Astrocyte of the spinal cord (primary cell): ENCODE measurements around the gene GLUD1.
A peak's percentile ranks its signal among the peaks of the same experiment; 100 is the strongest.
"Not testable (repeated sequence)": the region's sequence is repeated elsewhere in the genome, so short reads cannot be mapped to it uniquely, and the experiment has no call there.

Source experiments
- DNase-seq: peaks from one replicate; pipeline ENCODE4 v3.0.0; 2011; ENCODE audit warnings: low read depth, low spot score
- H3K4me3 ChIP-seq: 2 replicates; pipeline ENCODE4 v1.5.1; 2011; ENCODE audit warnings: low read depth, mild to moderate bottlenecking, low read length, moderate library complexity
- in situ Hi-C: cut with HindIII; loops from 2 replicates; pipeline ENCODE4 v1.10.0; 2017; ENCODE audit warnings: low sequenced_read_pairs
- TF ChIP-seq, protein P1 (sequence below): IDR thresholded peaks from 2 replicates; pipeline ENCODE4 v1.5.1; 2012; ENCODE audit warnings: low read depth, mild to moderate bottlenecking, low read length, inconsistent platforms

The GLUD1 gene

DNA sequence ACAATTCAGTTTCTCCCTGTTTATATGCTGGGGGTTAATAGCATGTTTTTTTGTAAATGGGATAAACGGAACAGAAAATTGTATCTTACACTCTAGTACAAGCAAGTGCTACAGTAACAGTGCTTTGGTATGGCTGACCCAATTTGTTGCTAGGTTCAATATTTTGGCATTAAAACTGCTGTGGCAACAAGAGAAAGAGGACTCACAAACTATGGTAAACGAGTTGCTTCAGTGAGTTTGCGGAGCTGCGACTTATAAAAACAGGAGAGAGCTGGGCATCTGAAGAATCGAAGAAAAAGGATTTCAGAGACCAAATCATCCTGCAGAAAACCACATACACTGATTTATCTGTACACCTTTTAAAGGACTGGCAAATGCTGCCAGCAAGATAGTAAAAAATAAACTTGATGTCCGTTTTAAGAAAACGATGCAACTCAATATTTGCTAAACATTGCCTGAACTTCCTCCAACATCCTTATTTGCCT is 2.2 kb downstream of the GLUD1 start:
- peak; percentile 67 for DNase-seq
- in situ Hi-C loops: no loop called here
- TF ChIP-seq, protein P1, sequence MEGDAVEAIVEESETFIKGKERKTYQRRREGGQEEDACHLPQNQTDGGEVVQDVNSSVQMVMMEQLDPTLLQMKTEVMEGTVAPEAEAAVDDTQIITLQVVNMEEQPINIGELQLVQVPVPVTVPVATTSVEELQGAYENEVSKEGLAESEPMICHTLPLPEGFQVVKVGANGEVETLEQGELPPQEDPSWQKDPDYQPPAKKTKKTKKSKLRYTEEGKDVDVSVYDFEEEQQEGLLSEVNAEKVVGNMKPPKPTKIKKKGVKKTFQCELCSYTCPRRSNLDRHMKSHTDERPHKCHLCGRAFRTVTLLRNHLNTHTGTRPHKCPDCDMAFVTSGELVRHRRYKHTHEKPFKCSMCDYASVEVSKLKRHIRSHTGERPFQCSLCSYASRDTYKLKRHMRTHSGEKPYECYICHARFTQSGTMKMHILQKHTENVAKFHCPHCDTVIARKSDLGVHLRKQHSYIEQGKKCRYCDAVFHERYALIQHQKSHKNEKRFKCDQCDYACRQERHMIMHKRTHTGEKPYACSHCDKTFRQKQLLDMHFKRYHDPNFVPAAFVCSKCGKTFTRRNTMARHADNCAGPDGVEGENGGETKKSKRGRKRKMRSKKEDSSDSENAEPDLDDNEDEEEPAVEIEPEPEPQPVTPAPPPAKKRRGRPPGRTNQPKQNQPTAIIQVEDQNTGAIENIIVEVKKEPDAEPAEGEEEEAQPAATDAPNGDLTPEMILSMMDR: no peak
- peak overlapping the region; percentile 81 for H3K4me3 ChIP-seq

DNA sequence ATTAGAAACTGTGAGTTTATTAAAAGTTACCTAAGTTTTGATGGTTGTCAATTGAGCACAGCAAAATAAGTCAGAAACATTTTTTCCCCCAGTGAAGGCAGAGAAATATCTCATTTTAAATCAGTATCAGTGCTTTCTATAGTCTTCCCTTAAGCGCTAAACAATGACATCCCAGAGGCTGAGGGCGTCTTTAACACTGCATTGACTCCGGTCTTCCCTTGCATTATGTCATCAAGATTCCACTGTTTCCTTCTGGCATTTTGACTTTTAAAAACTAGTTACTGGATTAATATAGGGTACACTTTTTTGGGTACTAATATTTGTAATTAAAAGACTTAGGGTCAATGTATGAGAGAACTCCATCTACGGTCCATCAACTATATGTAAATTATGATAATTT is 3.9 kb downstream of the GLUD1 start:
- H3K4me3 ChIP-seq: no peak overlapping the region
- TF ChIP-seq, protein P1: no peak
- in situ Hi-C loops: no loop called here
- no peak for DNase-seq

DNA sequence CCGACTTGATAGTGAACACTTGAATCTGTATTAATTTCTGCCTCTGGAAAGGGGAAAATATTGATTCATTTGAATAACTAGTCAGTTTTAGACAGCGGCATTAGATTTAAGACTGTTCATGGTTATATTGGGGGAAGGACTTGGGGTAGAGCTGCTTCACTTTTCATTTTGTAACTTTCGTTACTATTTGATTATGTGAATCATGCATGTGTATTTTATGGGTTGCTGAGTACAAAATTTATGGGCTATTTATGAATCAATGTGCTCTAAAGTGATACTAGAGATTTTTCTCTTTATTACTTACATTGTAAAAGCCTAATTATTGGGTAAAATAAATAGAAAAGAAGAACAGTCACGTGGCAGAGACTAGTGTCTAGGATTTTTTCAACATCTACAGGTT is 4.9 kb downstream of the GLUD1 start:
- no peak overlapping the region for H3K4me3 ChIP-seq
- TF ChIP-seq, protein P1: no peak
- no peak for DNase-seq
- in situ Hi-C loops: no loop called here

DNA sequence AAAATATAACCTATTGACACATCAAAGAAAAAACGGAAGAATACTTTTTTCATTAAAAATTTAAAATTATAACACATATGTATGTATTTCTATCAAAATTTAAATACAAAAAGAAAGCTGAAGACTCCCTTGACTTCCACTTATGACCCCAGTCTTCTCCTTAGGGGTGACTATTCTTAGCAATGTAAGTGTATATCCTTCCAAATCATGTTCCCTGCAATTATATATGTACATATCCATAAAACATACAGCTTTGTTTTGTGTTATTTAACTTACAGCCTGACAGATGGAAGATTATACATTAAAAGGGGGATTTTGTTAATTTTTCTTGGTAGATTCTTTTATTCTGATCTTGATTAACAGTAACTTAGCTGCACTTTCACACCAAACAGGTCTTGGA is 9.1 kb downstream of the GLUD1 start:
- H3K4me3 ChIP-seq: no peak overlapping the region
- in situ Hi-C loops: no loop called here
- TF ChIP-seq, protein P1: no peak
- DNase-seq: no peak

DNA sequence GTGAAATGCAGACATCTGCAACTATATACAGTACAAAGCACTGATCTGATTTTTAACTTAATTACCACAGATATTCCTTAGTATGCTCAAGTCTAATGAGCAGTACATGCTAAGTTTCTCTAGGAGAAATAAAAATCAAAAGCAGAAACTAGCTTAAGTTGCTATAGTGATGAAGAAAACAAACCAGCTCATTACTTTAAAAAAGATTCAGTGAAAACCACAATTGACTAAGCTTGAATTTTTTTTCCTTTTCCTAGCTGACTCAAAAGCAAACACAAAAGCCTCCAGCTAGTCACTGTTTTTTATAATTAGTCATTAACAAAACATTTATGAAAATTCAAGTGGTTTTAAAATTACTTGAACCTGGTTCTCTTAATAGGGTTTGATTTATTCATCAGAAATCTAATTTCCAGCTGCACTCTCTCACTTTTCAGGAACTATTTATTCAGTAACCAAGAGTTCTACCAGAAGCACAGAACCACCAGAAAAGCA is 10.3 kb downstream of the GLUD1 start:
- in situ Hi-C loops: not testable (repeated sequence)

DNA sequence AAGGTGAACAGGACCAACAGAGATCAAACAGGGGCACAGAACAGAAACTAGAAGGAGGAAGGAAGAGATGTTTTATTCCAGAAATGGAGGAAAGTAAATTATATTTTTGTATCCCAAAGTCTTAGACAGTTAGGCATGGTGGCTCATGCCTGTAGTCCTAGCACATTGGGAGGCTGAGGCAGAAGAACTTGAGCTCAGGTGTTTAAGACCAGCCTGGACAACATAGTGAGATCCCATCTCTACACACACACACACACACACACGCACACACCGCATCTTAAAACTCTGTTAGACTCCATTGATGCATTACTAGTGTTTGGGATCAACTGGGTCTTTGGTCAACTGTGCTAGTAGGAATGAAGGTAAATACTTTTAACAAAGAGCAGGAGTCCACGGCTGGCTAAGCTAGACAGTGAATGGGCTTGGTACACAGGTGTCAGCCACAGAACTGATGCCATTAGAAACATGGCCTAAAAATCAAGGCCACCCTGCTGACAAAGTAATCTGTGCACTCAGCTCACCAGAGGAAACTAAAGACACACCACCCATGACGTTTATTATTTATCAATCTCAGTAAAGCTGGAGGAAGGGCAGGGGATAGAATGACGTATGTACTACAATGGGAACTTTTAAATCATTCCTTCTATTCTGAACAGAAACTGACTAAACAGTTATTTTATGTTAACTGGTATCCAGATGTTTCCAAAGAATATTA is 10.9 kb downstream of the GLUD1 start:
- in situ Hi-C loops: not testable (repeated sequence)

More for the DNA sequence above, 10.3 kb downstream of the GLUD1 start:
- DNase-seq: peak; percentile 88
- H3K4me3 ChIP-seq: not testable (repeated sequence)

DNA sequence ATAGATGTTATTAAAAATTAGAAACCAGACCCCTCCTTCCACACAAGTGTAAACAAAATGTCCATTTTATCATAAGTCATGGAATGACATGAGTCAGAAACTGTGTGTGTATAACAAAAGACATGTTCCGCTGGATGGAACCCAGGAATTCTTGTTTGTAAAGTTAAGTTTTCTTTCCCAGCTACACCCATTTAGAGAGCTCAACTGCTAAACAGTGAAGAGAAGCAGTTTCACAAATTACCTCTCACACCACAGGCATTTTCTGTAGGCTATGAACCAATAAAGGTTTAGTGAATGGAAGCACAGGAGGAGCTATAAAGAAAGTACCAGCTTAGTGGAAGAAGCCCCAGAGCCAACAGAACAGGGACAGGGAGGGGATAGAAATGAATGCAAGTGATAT is 12.4 kb downstream of the GLUD1 start:
- H3K4me3 ChIP-seq, in situ Hi-C loops: not testable (repeated sequence)
- peak; percentile 84 for DNase-seq

More for the DNA sequence above, 10.9 kb downstream of the GLUD1 start:
- peak; percentile 90 for DNase-seq
- H3K4me3 ChIP-seq: not testable (repeated sequence)

DNA sequence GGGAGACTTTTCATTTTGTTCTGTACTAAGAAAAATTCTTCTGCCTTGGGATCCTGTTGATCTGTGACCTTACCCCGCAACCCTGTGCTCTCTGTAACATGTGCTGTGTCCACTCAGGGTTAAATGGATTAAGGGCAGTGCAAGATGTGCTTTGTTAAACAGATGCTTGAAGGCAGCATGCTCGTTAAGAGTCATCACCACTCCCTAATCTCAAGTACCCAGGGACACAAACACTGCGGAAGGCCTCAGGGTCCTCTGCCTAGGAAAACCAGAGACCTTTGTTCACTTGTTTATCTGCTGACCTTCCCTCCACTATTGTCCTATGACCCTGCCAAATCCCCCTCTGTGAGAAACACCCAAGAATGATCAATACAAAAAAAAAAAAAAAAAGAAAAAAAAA is 13.1 kb downstream of the GLUD1 start:
- in situ Hi-C loops, DNase-seq, H3K4me3 ChIP-seq: not testable (repeated sequence)

DNA sequence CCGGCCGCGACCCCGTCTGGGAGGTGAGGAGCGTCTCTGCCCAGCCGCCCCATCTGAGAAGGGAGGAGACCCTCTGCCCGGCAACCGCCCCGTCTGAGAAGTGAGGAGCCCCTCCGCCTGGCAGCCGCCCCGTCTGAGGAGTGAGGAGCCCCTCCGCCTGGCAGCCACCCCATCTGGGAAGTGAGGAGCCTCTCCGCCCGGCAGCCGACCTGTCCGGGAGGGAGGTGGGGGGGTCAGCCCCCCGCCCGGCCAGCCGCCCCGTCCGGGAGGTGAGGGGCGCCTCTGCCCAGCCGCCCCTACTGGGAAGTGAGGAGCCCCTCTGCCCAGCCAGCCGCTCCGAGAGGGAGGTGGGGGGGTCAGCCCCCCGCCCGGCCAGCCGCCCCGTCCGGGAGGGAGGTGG is 14.0 kb downstream of the GLUD1 start:
- DNase-seq, in situ Hi-C loops, H3K4me3 ChIP-seq: not testable (repeated sequence)
